Neural progenitor cell (in vitro differentiated cells): ENCODE results near the gene PLXNA4.

Experiments used
- EZH2 ChIP-seq: fragments of 200-600 bp; sonication (generic); IDR thresholded peaks from 2 replicates; pipeline ENCODE4 v1.6.1; 2017; ENCODE audit warnings: antibody characterized with exemption, mild to moderate bottlenecking, moderate library complexity
- EZH2phosphoT487 ChIP-seq: fragments of 200-600 bp; sonication (generic); IDR thresholded peaks from 2 replicates; pipeline ENCODE4 v1.6.1; 2017; ENCODE audit warnings: antibody characterized with exemption
- TF ChIP-seq, protein P1 (sequence below): fragments of 200-600 bp; sonication (generic); IDR thresholded peaks from 2 replicates; pipeline ENCODE4 v1.5.1; 2017; ENCODE audit warnings: antibody characterized with exemption, mild to moderate bottlenecking

DNA sequence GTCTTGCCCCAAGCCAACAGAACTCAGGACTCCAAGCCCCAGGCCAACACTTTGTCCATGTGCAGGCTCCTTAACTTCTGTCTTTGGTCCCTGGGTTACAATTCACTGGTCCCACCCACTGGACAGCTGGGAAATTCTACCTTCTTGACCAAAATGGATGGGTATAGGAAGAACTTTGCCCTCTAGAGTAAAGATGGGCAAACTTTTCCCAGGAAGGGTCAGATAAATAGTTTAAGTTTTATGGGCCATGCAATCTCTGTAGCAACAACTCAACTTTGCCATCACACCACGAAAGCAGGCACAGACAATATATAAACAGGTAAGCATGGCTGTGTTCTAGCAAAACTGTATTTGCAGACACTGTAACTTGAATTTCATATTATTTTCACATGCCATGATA is 147.1 kb downstream of the PLXNA4 start:
- TF ChIP-seq, protein P1, sequence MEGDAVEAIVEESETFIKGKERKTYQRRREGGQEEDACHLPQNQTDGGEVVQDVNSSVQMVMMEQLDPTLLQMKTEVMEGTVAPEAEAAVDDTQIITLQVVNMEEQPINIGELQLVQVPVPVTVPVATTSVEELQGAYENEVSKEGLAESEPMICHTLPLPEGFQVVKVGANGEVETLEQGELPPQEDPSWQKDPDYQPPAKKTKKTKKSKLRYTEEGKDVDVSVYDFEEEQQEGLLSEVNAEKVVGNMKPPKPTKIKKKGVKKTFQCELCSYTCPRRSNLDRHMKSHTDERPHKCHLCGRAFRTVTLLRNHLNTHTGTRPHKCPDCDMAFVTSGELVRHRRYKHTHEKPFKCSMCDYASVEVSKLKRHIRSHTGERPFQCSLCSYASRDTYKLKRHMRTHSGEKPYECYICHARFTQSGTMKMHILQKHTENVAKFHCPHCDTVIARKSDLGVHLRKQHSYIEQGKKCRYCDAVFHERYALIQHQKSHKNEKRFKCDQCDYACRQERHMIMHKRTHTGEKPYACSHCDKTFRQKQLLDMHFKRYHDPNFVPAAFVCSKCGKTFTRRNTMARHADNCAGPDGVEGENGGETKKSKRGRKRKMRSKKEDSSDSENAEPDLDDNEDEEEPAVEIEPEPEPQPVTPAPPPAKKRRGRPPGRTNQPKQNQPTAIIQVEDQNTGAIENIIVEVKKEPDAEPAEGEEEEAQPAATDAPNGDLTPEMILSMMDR = no peak
- TF ChIP-seq EZH2 = no peak
- TF ChIP-seq EZH2phosphoT487 = no peak
